Right cardiac atrium (tissue), 5 donors: ENCODE results near the gene NCKAP1. TPM values are rescaled to one million over a fixed set of nuclear protein-coding genes. Genes with fewer than 3 reads are reported as not detected.

Source experiments
- ATAC-seq, 2 donors: fragments of 200-7000 bp; cut with Tn5 transposase; one replicate each; pipeline versions ENCODE4 v1.8.0 to v1.9.1; 2020; ENCODE audit warnings: moderate library complexity in 2 of 2, mild to moderate bottlenecking in 1 of 2
- DNase-seq, 3 donors: peaks; one replicate each; pipeline ENCODE4 v3.0.0-alpha.2; 2020
- H3K27ac ChIP-seq: one replicate; pipeline ENCODE4 v1.5.1; 2013; ENCODE audit warnings: mild to moderate bottlenecking, low read length, control low read depth, moderate library complexity
- H3K27me3 ChIP-seq: one replicate; pipeline ENCODE4 v1.6.1; 2013; ENCODE audit not compliant: control insufficient read depth, insufficient read depth
- H3K4me1 ChIP-seq: one replicate; pipeline ENCODE4 v1.6.1; 2013; ENCODE audit warnings: low read length; ENCODE audit not compliant: control insufficient read depth, insufficient read depth
- H3K4me3 ChIP-seq: one replicate; pipeline ENCODE4 v1.5.1; 2013; ENCODE audit warnings: low read length, control low read depth
- H3K9me3 ChIP-seq: one replicate; pipeline ENCODE4 v1.6.1; 2013; ENCODE audit warnings: low read length; ENCODE audit not compliant: control insufficient read depth
- WGBS: extraction: QIAGEN DNeasy Blood & Tissue Kit; methylation state at CpG from one replicate; pipeline ENCODE4 v1.1.7; 2013; 5-methylcytosine and 5-hydroxymethylcytosine counted together
- intact Hi-C, 4 donors: fragments of 100-400 bp; cut with DNase I; formaldehyde crosslinking; loops; one replicate each; pipeline versions ENCODE4 v1.11.0 to v1.14.0; 2022 to 2023
- long read RNA-seq, 4 donors: library from polyadenylated mRNA; unstranded; transcript quantifications; one replicate each; pipeline ENCODE4 v2.0.0, GENCODE V29; 2020 to 2021
- polyA plus RNA-seq: library from polyadenylated mRNA; stranded (reverse); fragments of 200-250 nt; gene quantifications from one replicate; pipeline ENCODE4 v1.2.3, GENCODE V29; 2013
- total RNA-seq, 4 donors: library from RNA; stranded (reverse); fragmentation: NEBNext Ultra II Directional; extraction: Animal tissue kit (Norgen Biotek cat#: 25700); gene quantifications; one replicate each; pipeline ENCODE4 v1.2.1, GENCODE V29; 2021
- donor health status: healthy with polysubstance abuse.
- donor health status: DM: no; HTN: yes; CAD: no.
- donor health status: DM: no; HTN: no; CAD: no.
- donor health status: DM: no; HTN: yes; CAD: no; lungs with severe emphysema.
- donor health status: DM: yes; HTN: yes; CAD: no.

The NCKAP1 gene
- total RNA-seq (100 to 1,000 TPM; 131 to 158 (median 140) TPM), polyA plus RNA-seq (63.0 TPM)
- long read RNA-seq, donor 1, full-length matches to known transcripts, result 59 of 193 reads
- long read RNA-seq, donor 1, partial matches to known transcripts, result 27 of 193 reads
- long read RNA-seq, donor 1, other reads (novel, unspliced or antisense), result 107 of 193 reads
- long read RNA-seq, donor 2, full-length matches to known transcripts, result 23 of 83 reads
- long read RNA-seq, donor 2, partial matches to known transcripts, result 9 of 83 reads
- long read RNA-seq, donor 2, other reads (novel, unspliced or antisense), result 51 of 83 reads
- long read RNA-seq, donor 3, full-length matches to known transcripts, result 12 of 87 reads
- long read RNA-seq, donor 3, partial matches to known transcripts, result 58 of 87 reads
- long read RNA-seq, donor 3, other reads (novel, unspliced or antisense), result 17 of 87 reads
- long read RNA-seq, donor 4, full-length matches to known transcripts, result 24 of 81 reads
- long read RNA-seq, donor 4, partial matches to known transcripts, result 7 of 81 reads
- long read RNA-seq, donor 4, other reads (novel, unspliced or antisense), result 50 of 81 reads

GRCh38 chr2:183038341-183039300 is at the start of gene NCKAP1:
NCKAP1 (minus strand) TSS chr2:183038457; CDS start chr2:183038099, 358 bp downstream.
- H3K9me3 ChIP-seq, result no peaks in the 10 kb centered on the region
- DNase-seq (peak; percentile 92 to 97 (median 96)), ATAC-seq (peak; percentile 90 to 93)
- peak within 1 kb of the TSS; percentile 100 for H3K4me3 ChIP-seq
- H3K27ac ChIP-seq, result peak within 1 kb of the TSS; percentile 100
- 2% methylated on average over 68 of the region's 68 CpGs for WGBS
- intact Hi-C loops, result loop anchor here in 2 of 4 donors (5.0 kb wide), 1 partner anchor 39 kb away; the partner anchor contains the start of gene DUSP19 (in 2 of the 2)
- no peaks in the 10 kb centered on the region for H3K27me3 ChIP-seq
- no peaks in the 10 kb centered on the region for H3K4me1 ChIP-seq

GRCh38 chr2:183081911-183082310 is 43.7 kb upstream of the NCKAP1 start:
- no peaks in the 10 kb centered on the region for H3K4me1 ChIP-seq
- 15% methylated on average over 1 of the region's 1 CpG for WGBS
- no peak overlapping the region for H3K27ac ChIP-seq
- ATAC-seq, result peak; percentile 57 to 65
- H3K4me3 ChIP-seq, result no peak overlapping the region
- H3K27me3 ChIP-seq, result no peaks in the 10 kb centered on the region
- H3K9me3 ChIP-seq, result no peaks in the 10 kb centered on the region
- intact Hi-C loops, result no loop called here
- peak in 2 of 3 donors; percentile 44 to 50 for DNase-seq

- H3K27ac ChIP-seq, result peak overlapping the region; percentile 80
- intact Hi-C loops, result loop anchor here in 3 of 4 donors (5.0 kb wide), 2 partner anchors 42 to 43 kb away; partner anchors contain the start of genes NCKAP1 (in 2 of the 3) and NUP35 (in 1 of the 3)
- H3K4me1 ChIP-seq, result no peaks in the 10 kb centered on the region
- DNase-seq, result peak in 1 of 3 donors; percentile 61
- no peaks in the 10 kb centered on the region for H3K27me3 ChIP-seq
- peak overlapping the region; percentile 88 for H3K4me3 ChIP-seq
- no peaks in the 10 kb centered on the region for H3K9me3 ChIP-seq
- ATAC-seq, result peak; percentile 66 to 71
- 13% methylated on average over 13 of the region's 13 CpGs for WGBS
Measured at GRCh38 chr2:183079139-183079775, 41.0 kb upstream of the NCKAP1 start.

- Histone ChIP-seq H3K27me3 (no peaks in the 10 kb centered on the region), H3K4me3 (peak within 1 kb of the TSS; percentile 88), H3K27ac (peak within 1 kb of the TSS; percentile 91), H3K4me1 (no peaks in the 10 kb centered on the region), H3K9me3 (no peaks in the 10 kb centered on the region)
- DNase-seq, result peak; percentile 73 to 89 (median 82)
- peak; percentile 94 to 95 for ATAC-seq
- WGBS, result under 1% methylated on average over 20 of the region's 20 CpGs
- intact Hi-C loops, result loop anchor here in 3 of 4 donors (5.0 kb wide), 2 partner anchors 41 to 44 kb away; partner anchors contain the start of genes NCKAP1 (in 2 of the 3) and NUP35 (in 1 of the 3)
Measured at GRCh38 chr2:183078464-183079138, 40.3 kb upstream of the NCKAP1 start, which contains the start of gene DUSP19. DUSP19 (plus strand) TSS chr2:183078747; CDS start chr2:183078934, 187 bp downstream.

GRCh38 chr2:183078163-183078463 is 39.9 kb upstream of the NCKAP1 start:
- WGBS, result 3% methylated on average over 8 of the region's 8 CpGs
- ATAC-seq (peak; percentile 69 to 77), DNase-seq (peak in 2 of 3 donors; percentile 64 to 66)
- Histone ChIP-seq H3K4me1 (no peaks in the 10 kb centered on the region), H3K4me3 (peak overlapping the region; percentile 88), H3K27ac (peak overlapping the region; percentile 91), H3K9me3 (no peaks in the 10 kb centered on the region), H3K27me3 (no peaks in the 10 kb centered on the region)
- intact Hi-C loops, result loop anchor here in 3 of 4 donors (5.0 kb wide), 2 partner anchors 41 to 44 kb away; partner anchors contain the start of genes NCKAP1 (in 2 of the 3) and NUP35 (in 1 of the 3)

GRCh38 chr2:183072177-183072576 is 33.9 kb upstream of the NCKAP1 start:
- 83% methylated on average over 7 of the region's 7 CpGs for WGBS
- H3K9me3 ChIP-seq, result no peaks in the 10 kb centered on the region
- intact Hi-C loops, result no loop called here
- H3K27ac ChIP-seq, result no peak overlapping the region
- H3K4me3 ChIP-seq, result no peak overlapping the region
- DNase-seq (no peak), ATAC-seq (no peak)
- no peaks in the 10 kb centered on the region for H3K27me3 ChIP-seq
- no peaks in the 10 kb centered on the region for H3K4me1 ChIP-seq

GRCh38 chr2:183070942-183071844 is 32.9 kb upstream of the NCKAP1 start:
- Histone ChIP-seq H3K4me1 (no peaks in the 10 kb centered on the region), H3K9me3 (no peaks in the 10 kb centered on the region), H3K4me3 (no peak overlapping the region), H3K27ac (no peak overlapping the region), H3K27me3 (no peaks in the 10 kb centered on the region)
- ATAC-seq (peak in 1 of 2 donors; percentile 44), DNase-seq (peak in 2 of 3 donors; percentile 28 to 79)
- intact Hi-C loops, result no loop called here
- 58% methylated on average over 34 of the region's 34 CpGs for WGBS

- WGBS, result 91% methylated on average over 2 of the region's 2 CpGs
- H3K9me3 ChIP-seq, result no peaks in the 10 kb centered on the region
- H3K4me1 ChIP-seq, result no peaks in the 10 kb centered on the region
- H3K27me3 ChIP-seq, result no peaks in the 10 kb centered on the region
- H3K4me3 ChIP-seq, result no peak overlapping the region
- intact Hi-C loops, result no loop called here
- H3K27ac ChIP-seq, result no peak overlapping the region
- ATAC-seq, result no peak
- no peak for DNase-seq
Measured at GRCh38 chr2:183069174-183069573, 30.9 kb upstream of the NCKAP1 start.

- no peak for DNase-seq
- no peak for ATAC-seq
- H3K4me3 ChIP-seq, result no peak overlapping the region
Measured at GRCh38 chr2:183068561-183068960, 30.3 kb upstream of the NCKAP1 start.

More at GRCh38 chr2:183068561-183068960, 30.3 kb upstream of the NCKAP1 start:
- no peaks in the 10 kb centered on the region for H3K4me1 ChIP-seq
- no peaks in the 10 kb centered on the region for H3K9me3 ChIP-seq
- H3K27me3 ChIP-seq, result no peaks in the 10 kb centered on the region
- WGBS, result 82% methylated on average over 3 of the region's 3 CpGs
- intact Hi-C loops, result no loop called here
- H3K27ac ChIP-seq, result no peak overlapping the region
